ENCODE measurements around the gene GPR158. TPM values are rescaled to one million over a fixed set of nuclear protein-coding genes. Genes with fewer than 3 reads are reported as not detected.
A peak's percentile ranks its signal among the peaks of the same experiment; 100 is the strongest.

The GPR158 gene
- polyA plus RNA-seq, 6 donors from 2014 or later = not detected

DNA sequence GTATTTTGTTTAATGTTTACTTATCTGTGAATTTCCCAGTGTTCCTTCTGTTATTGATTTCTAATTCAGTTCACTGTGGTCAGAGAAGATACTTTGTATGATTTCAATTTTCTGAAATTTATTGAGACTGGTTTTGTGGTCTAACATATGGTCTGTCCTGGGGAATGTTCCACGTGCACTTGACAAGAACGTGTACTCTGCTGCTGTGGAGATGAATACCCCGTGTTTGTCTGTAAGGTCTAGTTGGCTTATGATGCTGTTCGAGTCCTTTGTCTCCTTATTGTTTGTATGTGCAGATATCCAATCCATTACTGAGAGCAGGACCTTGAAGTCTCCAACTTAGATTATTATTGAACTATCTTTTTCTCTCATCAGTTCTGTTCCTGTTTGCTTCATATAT lies 387.7 kb downstream of the GPR158 start:
- Mint-ChIP-seq H3K27me3 (peaks cover 0 to 16% (median 15%) of the 10 kb centered on the region in 3 donors), H3K9me3 (peaks cover 0 to 2% (median 0%) of the 10 kb centered on the region in 7 donors), H3K36me3 (no peaks in the 10 kb centered on the region), H3K4me3 (no peak overlapping the region), H3K27ac (no peak overlapping the region), H3K4me1 (no peaks in the 10 kb centered on the region)
- ATAC-seq (ENCODE audit: low read depth in 2 of 2) = no peak
- DNase-seq = no peak

DNA sequence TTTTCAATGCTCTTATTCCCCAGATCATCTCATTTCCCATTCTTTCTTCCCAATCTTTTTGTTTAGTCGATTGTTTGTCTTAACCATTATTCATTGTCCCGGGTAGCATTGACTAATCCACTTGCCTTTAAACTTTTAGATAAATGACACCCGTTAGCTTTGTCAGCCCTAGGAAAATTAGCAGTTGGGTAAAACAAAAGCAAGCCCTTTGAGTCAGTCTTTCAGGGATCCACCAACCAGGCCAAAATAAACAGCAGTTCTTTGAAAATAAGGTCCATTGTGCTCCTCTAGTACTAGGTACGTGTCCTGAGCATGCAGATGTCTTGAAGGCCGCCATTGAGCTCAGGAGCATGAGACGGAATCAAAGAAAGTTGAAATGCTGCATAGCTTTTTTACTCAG lies 389.6 kb downstream of the GPR158 start:
- H3K27ac Mint-ChIP-seq = no peak overlapping the region
- H3K9me3 Mint-ChIP-seq = peaks cover 0 to 2% (median 0%) of the 10 kb centered on the region in 7 donors
- DNase-seq = no peak
- no peak for ATAC-seq (ENCODE audit: low read depth in 2 of 2)
- no peaks in the 10 kb centered on the region for H3K4me1 Mint-ChIP-seq
- no peaks in the 10 kb centered on the region for H3K36me3 Mint-ChIP-seq
- peaks cover 7 to 25% (median 17%) of the 10 kb centered on the region in 3 donors for H3K27me3 Mint-ChIP-seq
- no peak overlapping the region for H3K4me3 Mint-ChIP-seq

DNA sequence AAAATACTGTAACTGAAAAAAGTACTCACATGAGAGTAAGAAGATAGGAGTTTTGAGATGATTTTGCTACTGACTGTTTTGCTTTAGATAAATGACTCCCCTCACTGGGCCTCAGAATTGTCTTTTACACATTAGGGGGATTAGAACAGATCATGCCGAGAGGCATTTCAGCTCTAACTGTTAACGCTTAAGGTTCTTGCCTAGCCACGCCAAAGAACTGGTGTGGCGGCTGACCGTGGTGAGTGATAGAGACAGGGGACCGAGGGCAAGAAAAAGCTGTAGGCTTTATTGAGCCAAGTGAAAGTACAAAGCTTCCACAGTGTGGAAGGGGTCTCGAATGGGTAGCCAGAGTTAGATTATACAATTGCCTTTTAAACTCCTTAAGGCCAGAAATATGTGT lies 390.8 kb downstream of the GPR158 start:
- DNase-seq (no peak), ATAC-seq (ENCODE audit: low read depth in 2 of 2) (no peak)
- Mint-ChIP-seq H3K4me1 (no peaks in the 10 kb centered on the region), H3K27me3 (peaks cover 11 to 25% (median 17%) of the 10 kb centered on the region in 3 donors), H3K27ac (no peak overlapping the region), H3K9me3 (peaks cover 0 to 2% (median 0%) of the 10 kb centered on the region in 7 donors), H3K4me3 (no peak overlapping the region), H3K36me3 (no peaks in the 10 kb centered on the region)

DNA sequence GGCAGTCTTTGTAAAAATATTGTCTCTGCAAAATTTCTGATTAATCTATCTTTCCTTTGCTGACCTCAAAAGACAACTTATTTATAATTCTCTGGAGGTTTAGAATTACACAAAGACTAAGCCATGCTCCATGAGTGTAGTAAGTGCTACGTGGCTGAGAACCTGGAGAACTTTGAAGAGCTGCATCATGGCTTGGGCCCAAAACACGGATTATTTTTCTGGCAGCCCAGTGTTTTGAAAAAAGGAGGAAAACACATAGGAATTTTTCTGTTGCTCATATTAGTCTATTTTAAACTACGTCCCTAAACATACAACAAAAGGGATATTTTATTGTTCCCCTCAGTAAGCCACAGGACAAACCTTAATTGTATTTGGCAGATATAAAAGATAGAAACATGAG lies 398.5 kb downstream of the GPR158 start:
- no peaks in the 10 kb centered on the region for H3K4me1 Mint-ChIP-seq
- no peak for ATAC-seq (ENCODE audit: low read depth in 2 of 2)
- H3K27ac Mint-ChIP-seq = no peak overlapping the region
- no peaks in the 10 kb centered on the region for H3K36me3 Mint-ChIP-seq
- H3K4me3 Mint-ChIP-seq = no peak overlapping the region
- H3K27me3 Mint-ChIP-seq = peaks cover 0 to 12% (median 9%) of the 10 kb centered on the region in 3 donors
- DNase-seq = no peak
- H3K9me3 Mint-ChIP-seq = no peaks in the 10 kb centered on the region

DNA sequence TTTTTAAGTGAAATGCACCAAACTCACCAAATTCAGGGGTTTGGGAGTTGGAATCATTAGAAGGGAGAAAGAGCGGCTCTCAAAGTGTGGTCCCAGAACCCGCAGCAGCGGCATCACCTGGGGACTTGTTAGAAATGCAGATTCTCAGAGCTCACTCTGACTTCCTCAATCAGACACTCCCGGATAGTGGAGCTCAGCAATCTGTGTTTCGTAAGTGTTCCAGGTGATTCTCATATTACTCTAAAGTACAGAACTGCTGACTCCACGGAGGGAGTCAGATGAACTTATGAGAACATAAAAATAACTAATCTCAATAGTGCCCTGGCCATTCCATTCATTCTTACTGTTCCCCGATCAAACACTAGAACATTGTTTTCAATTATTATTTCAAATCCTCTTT lies 400.5 kb downstream of the GPR158 start:
- DNase-seq = no peak
- peaks cover 0 to 7% (median 7%) of the 10 kb centered on the region in 3 donors for H3K27me3 Mint-ChIP-seq
- H3K27ac Mint-ChIP-seq = no peak overlapping the region
- H3K36me3 Mint-ChIP-seq = no peaks in the 10 kb centered on the region
- H3K4me1 Mint-ChIP-seq = no peaks in the 10 kb centered on the region
- ATAC-seq (ENCODE audit: low read depth in 2 of 2) = no peak
- H3K4me3 Mint-ChIP-seq = no peak overlapping the region
- no peaks in the 10 kb centered on the region for H3K9me3 Mint-ChIP-seq

DNA sequence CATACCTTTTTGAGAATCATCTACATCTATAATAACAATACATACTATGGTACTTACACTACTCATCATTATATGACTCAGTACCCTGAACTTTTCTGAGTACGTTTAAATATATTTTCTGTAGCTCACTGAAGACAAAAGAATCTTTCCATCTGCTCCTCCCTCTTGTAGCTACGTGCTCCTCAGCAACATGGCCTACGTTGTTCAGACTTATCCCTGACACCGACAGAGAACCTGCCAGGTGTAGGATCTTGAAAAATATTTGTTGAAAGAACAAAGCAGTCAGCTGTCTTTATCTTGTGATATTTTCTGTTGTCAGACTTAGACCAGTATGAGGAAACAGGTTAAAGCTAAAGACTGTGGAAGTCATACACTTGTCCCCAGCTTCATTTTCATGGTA lies 403.3 kb downstream of the GPR158 start:
- H3K27ac Mint-ChIP-seq = no peak overlapping the region
- DNase-seq = no peak
- no peaks in the 10 kb centered on the region for H3K9me3 Mint-ChIP-seq
- H3K36me3 Mint-ChIP-seq = no peaks in the 10 kb centered on the region
- H3K4me1 Mint-ChIP-seq = no peaks in the 10 kb centered on the region
- no peak for ATAC-seq (ENCODE audit: low read depth in 2 of 2)
- peaks cover 0 to 7% (median 7%) of the 10 kb centered on the region in 3 donors for H3K27me3 Mint-ChIP-seq
- no peak overlapping the region for H3K4me3 Mint-ChIP-seq

DNA sequence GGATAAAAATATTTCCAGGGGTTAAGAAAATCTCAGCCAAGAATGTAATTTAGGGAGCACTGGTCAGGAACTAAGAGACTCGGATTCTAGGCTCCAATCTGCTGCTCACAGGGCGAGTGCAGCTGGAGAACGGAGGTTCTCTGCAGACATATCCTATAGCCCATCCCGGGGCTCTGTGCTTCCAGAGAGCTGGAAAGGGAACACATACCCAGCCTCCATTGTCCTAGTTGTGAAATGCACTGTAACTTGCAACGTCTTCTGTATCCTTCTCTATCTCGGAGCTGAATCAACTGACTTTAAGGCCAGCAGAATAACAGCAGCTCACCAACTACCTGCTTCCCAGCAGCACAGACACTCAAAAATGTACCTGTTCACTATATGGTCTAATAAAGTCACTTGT lies 408.2 kb downstream of the GPR158 start:
- ATAC-seq (ENCODE audit: low read depth in 2 of 2) (no peak), DNase-seq (no peak)
- Mint-ChIP-seq H3K27me3 (no peaks in the 10 kb centered on the region), H3K27ac (peak overlapping the region in 1 of 6 donors; percentile 75), H3K9me3 (peaks cover 8 to 29% (median 13%) of the 10 kb centered on the region in 7 donors), H3K4me3 (no peak overlapping the region), H3K4me1 (peaks cover 0 to 5% (median 0%) of the 10 kb centered on the region in 3 donors), H3K36me3 (peaks cover 0 to 9% of the 10 kb centered on the region in 2 donors)

DNA sequence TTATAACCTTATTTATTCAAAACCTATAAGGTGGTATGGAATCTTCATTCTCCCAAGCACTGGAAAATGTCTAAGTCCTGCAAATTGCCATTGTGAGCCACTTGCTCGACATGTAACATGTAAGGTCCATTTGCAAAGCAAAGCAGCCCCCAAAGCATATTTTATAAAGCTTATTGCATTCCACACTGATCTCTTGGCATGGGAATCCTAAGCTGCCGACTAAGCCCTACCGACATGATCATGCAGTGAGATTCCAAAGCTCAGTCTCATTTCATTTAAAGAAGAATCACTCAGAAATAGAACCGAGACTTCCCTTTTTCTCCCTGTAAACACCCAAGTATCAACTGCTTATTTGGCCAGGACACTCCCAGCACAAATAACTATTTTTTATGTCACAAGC lies 425.9 kb downstream of the GPR158 start:
- Mint-ChIP-seq H3K4me1 (no peaks in the 10 kb centered on the region), H3K27me3 (peaks cover 12 to 16% (median 15%) of the 10 kb centered on the region in 3 donors), H3K36me3 (no peaks in the 10 kb centered on the region), H3K4me3 (no peak overlapping the region), H3K27ac (no peak overlapping the region), H3K9me3 (peaks cover 0 to 3% (median 0%) of the 10 kb centered on the region in 7 donors)
- DNase-seq = no peak
- no peak for ATAC-seq (ENCODE audit: low read depth in 2 of 2)

DNA sequence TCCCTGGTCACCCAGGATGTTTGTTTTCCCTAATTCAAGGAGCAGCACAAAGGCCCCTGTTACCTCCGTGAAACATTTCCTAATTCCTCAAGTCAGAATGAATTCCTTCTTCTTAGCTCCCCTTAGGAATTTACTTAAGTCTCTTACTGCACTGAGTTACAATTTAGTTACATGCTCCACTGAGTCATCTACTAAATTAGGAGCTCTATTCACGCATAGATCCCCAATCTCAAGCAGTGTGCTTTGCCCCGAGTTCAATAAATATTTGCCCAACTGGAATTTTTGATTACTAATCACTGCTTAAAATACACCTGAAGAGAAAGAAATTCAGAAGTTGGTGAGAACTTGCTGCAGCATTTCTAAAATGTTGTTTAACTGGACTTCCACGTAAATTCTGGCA lies 429.8 kb downstream of the GPR158 start:
- Mint-ChIP-seq H3K9me3 (no peaks in the 10 kb centered on the region), H3K36me3 (no peaks in the 10 kb centered on the region), H3K4me3 (no peak overlapping the region), H3K4me1 (peaks cover 0 to 6% (median 0%) of the 10 kb centered on the region in 3 donors), H3K27ac (no peak overlapping the region), H3K27me3 (peaks cover 0 to 3% (median 0%) of the 10 kb centered on the region in 3 donors)
- no peak for ATAC-seq (ENCODE audit: low read depth in 2 of 2)
- no peak for DNase-seq

DNA sequence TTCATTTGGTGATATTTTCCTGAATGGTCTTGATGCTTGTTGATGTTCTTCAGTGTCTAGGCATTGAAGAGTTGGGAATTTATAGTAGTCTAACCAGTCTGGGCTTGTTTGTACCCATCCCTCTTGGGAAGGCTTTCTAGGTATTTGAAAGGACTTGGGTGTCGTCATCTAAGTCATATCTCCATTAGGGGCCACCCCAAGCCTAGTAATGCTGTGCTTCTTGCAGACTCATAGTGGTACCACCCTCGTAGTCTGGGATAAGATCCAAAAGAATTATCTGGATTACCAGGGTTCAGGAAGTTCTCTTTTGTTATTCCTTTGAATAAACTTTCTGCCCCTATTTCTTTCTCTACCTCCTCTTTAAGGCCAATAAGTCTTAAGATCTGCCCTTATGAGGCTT lies 439.9 kb downstream of the GPR158 start:
- Mint-ChIP-seq H3K9me3 (peaks cover 0 to 6% (median 4%) of the 10 kb centered on the region in 7 donors), H3K27ac (no peak overlapping the region), H3K36me3 (no peaks in the 10 kb centered on the region), H3K4me3 (no peak overlapping the region), H3K4me1 (no peaks in the 10 kb centered on the region), H3K27me3 (peaks cover 5 to 24% (median 15%) of the 10 kb centered on the region in 3 donors)
- DNase-seq = no peak
- no peak for ATAC-seq (ENCODE audit: low read depth in 2 of 2)

DNA sequence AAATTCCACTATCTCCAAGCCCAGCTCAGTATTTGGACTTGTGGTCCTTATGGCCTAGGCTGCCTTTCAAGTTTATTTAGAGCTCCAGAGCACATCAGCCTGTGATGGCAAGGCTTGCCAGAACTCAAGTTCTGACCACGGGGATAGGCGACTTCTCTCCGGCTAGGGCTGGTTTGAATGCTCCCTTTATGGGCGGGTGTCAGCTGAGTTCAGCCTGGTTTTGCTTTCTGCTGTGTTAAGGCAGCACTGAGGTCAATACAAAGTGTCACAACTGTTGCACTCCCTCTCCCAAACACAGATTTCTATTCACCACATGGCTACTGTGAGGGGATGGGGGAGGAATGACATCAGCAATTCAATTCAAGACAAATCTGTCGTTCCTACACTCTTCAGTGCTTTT lies 441.1 kb downstream of the GPR158 start:
- Mint-ChIP-seq H3K27ac (no peak overlapping the region), H3K27me3 (peaks cover 5 to 29% (median 21%) of the 10 kb centered on the region in 3 donors), H3K36me3 (peaks cover 0 to 6% of the 10 kb centered on the region in 2 donors), H3K4me1 (no peaks in the 10 kb centered on the region), H3K4me3 (no peak overlapping the region), H3K9me3 (peaks cover 0 to 6% (median 1%) of the 10 kb centered on the region in 7 donors)
- ATAC-seq (ENCODE audit: low read depth in 2 of 2) (no peak), DNase-seq (no peak)

DNA sequence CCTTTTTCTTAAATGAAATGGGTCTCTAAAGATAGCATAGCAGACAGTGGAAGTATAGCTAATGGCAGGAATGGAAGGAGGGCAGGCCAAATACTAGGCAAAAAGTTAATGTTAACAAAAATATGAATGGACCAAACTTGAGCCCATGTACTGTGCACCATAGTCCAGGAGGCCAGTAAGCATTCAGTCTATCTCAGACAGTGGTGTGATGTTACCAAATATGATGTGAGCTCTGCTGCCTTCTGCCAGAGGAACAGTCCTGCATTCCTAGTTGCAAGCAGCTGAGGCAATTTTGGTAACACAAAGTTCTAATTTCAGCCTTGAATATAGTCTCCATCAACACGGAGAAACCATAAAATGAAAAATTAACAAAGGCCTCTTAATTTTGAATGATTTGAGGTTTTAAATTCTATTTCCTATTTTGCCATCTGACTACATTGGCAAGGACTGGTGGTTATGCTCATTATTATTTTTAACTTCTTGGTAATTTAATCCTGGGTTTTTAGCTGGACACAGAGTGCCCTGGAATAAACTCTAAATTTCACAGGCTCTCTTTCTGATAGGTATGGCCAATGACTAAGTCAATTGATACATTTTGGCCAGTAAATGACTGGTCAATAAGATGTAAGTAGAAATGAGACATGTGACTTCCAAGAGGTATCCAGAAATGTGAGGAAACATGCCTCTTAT lies 442.2 kb downstream of the GPR158 start:
- Mint-ChIP-seq H3K27me3 (peaks cover 11 to 31% (median 30%) of the 10 kb centered on the region in 3 donors), H3K4me1 (no peaks in the 10 kb centered on the region), H3K9me3 (peaks cover 0 to 6% (median 0%) of the 10 kb centered on the region in 7 donors), H3K27ac (peak overlapping the region in 1 of 6 donors; percentile 30), H3K4me3 (no peak overlapping the region), H3K36me3 (peaks cover 0 to 7% of the 10 kb centered on the region in 2 donors)
- DNase-seq (no peak), ATAC-seq (ENCODE audit: low read depth in 2 of 2) (no peak)

DNA sequence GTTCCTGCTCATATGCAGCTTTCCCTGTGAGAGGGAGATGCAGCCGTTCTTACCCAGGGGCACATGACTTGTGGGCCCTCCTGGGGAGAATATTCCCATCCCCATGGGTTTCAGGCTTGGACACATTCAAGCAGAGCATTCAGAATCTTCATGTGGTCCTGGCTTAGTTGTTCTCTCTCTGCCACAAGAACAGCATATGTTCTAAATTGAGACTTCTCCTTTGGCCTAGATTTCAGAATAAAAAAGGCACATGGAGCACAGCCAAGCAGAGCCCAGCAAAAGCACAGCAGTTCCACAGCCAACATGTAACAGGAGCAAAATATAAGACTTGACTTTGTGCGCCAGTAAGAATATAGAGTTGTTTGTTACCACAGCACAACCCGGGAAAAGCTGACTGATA lies 452.8 kb downstream of the GPR158 start:
- Mint-ChIP-seq H3K9me3 (peaks cover 0 to 3% (median 0%) of the 10 kb centered on the region in 7 donors), H3K27ac (no peak overlapping the region), H3K27me3 (peaks cover 0 to 15% (median 8%) of the 10 kb centered on the region in 3 donors), H3K4me1 (peaks cover 0 to 7% (median 0%) of the 10 kb centered on the region in 3 donors), H3K4me3 (no peak overlapping the region), H3K36me3 (no peaks in the 10 kb centered on the region)
- ATAC-seq (ENCODE audit: low read depth in 2 of 2) (no peak), DNase-seq (no peak)

DNA sequence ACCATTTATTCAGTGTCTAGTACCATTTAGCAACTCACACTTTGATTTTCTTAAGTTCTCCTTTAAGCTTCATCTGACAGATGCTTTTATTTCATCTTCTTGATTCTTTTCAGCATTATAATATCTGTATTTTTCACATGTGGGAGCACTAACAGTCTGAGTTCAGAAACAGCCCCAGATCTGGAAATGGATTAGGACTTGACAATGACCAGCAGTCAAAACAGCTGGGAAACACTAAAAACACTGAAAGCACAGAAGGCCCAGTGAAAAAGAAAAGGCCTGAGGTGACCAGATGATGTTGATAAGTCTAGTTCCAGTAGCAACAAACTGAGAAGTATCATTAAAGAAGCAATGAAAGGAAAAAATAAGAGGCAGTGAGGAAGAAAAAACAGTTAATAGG lies 454.5 kb downstream of the GPR158 start:
- no peaks in the 10 kb centered on the region for H3K9me3 Mint-ChIP-seq

More for the DNA sequence above, 454.5 kb downstream of the GPR158 start:
- Mint-ChIP-seq H3K27me3 (peaks cover 3 to 16% (median 9%) of the 10 kb centered on the region in 3 donors), H3K27ac (peak overlapping the region in 1 of 6 donors; percentile 21), H3K4me1 (no peaks in the 10 kb centered on the region), H3K36me3 (no peaks in the 10 kb centered on the region), H3K4me3 (no peak overlapping the region)
- ATAC-seq (ENCODE audit: low read depth in 2 of 2) (no peak), DNase-seq (no peak)
